Cardiac fibroblast (primary cell): ENCODE data around the gene PRDM15.

Experiments used
- DNase-seq, 2 donors: peaks; one replicate each; pipeline versions ENCODE4 v3.0.0 to v3.0.0-alpha.2; 2010; ENCODE audit warnings: low read depth in 2 of 2
- H3K4me3 ChIP-seq, 2 donors: replicated peaks in 1 of 2; 1 replicate in 1 of 2; 2 replicates in 1 of 2; pipeline ENCODE4 v1.5.1; 2011; ENCODE audit warnings: low read depth in 2 of 2, low read length in 2 of 2, mild to moderate bottlenecking in 2 of 2, moderate library complexity in 1 of 2
- TF ChIP-seq, protein P1 (sequence below): IDR thresholded peaks from one replicate; pipeline ENCODE4 v1.5.1; 2011; ENCODE audit warnings: low read depth, mild to moderate bottlenecking, low read length, inconsistent platforms

Gene PRDM15

DNA sequence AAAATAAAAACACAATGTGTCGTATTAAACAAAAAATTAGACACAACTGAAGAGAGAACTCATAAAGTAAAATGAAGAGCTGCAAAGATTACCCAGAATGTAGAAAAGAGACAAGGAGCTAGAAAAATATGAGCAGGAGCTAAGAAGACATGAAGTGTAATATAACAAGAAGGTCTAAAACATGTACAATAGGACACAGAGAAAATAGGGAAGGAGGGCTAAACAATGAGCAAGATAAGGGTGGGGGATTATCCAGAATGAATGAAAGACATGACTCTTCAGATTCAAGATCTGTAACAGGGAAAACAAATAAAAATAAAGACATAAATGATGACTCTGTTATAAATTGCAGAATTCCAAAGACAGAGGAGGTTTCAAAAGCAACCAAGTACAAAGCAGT lies 38.3 kb downstream of the PRDM15 start:
- no peak overlapping the region for H3K4me3 ChIP-seq
- DNase-seq: no peak
- TF ChIP-seq, protein P1, sequence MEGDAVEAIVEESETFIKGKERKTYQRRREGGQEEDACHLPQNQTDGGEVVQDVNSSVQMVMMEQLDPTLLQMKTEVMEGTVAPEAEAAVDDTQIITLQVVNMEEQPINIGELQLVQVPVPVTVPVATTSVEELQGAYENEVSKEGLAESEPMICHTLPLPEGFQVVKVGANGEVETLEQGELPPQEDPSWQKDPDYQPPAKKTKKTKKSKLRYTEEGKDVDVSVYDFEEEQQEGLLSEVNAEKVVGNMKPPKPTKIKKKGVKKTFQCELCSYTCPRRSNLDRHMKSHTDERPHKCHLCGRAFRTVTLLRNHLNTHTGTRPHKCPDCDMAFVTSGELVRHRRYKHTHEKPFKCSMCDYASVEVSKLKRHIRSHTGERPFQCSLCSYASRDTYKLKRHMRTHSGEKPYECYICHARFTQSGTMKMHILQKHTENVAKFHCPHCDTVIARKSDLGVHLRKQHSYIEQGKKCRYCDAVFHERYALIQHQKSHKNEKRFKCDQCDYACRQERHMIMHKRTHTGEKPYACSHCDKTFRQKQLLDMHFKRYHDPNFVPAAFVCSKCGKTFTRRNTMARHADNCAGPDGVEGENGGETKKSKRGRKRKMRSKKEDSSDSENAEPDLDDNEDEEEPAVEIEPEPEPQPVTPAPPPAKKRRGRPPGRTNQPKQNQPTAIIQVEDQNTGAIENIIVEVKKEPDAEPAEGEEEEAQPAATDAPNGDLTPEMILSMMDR: no peak

DNA sequence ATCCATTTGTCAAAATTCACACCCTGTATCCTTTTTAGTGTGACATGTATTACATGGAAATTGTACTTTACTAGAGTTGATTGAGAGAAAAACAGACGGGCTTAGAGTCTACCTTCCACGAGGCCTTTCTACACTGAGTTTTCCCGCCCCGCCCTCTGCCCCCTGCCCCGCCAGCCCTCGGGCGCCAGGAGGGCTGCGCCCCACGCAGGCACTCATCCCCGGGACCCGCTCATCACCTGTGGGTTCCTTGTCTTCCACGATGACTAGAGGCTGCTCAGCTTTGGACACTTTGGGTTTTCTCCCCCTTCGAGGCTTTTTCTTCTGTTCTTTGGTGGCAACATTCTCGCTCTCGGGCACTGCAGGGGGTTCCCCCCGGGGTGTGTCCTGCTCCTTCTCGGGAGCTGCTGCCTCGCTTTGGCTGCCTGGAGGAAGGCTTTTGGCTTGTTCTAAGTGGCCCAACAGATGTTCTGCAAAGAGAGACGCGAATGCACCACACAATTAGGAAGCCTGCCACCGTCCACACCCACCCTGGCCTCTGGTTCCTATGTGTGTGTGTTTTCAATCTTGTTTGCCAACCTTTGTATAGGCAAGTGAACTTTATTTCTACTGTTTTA lies 39.6 kb downstream of the PRDM15 start:
- H3K4me3 ChIP-seq: no peak overlapping the region
- TF ChIP-seq, protein P1: no peak
- DNase-seq: no peak

DNA sequence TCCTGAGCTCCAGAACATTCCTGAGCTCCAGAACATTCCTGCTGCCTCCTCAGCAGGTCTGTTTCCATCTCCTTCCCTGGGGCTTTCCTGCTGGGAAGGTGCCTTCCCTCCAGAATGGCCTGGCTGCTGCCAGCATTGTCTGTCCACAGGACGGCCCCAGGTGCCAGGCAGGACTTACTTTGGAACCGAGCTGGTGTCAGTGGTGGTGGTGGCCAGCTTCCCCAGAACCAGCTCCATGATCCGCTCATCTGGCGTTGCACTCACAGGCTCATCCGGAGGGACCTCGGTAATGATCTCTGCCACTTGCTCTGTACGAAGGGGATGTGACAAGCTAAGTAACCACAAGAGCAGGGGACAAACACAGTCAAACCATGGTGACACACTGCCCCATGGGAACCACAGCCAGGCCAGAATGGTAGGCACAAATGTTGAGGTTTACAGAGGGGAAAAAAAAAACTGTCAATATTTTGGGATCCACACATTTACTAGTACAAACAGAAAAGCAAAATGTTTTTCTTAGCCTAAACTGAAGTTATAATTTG lies 41.3 kb downstream of the PRDM15 start:
- no peak overlapping the region for H3K4me3 ChIP-seq
- DNase-seq: no peak
- TF ChIP-seq, protein P1: no peak

DNA sequence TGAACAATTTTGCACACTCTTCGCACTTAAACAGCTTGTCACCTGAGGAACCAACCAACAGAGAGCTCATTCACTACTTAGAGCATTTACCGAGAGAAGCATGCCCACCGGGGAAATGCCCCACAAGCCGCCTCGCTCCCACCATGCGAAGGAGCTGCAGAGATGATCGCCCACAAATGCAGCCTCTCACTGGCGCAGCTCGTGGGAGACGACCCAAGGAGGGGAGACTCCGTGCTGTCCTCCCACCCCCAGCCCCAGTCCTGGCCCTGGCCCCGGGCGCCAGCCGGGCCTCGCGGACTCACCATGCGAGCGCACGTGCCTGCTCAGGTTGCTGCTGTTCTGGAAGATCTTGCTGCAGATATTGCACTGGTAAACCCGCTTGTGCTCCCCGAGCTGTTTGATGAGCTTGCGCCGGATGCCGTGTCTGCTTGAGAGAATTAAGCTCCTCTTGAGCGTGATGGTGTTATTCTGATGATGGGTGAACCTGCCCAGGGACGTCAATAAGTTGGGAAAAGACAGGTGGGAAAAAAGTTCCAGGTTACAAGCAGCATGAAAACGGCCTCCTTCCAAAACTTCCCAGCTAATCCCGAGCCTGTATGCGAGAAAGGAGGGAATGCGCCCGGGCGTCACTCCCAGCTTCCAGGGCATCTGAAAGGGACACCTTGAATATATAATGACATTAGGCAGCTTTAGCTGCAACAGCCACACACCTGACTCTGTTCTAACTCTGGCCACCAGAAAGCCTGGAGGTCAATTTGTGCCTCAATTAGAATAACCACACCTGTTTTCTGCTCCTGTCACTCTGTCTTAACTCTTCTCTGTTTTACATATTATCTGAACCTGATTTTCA lies 42.8 kb downstream of the PRDM15 start:
- TF ChIP-seq, protein P1: no peak

DNA sequence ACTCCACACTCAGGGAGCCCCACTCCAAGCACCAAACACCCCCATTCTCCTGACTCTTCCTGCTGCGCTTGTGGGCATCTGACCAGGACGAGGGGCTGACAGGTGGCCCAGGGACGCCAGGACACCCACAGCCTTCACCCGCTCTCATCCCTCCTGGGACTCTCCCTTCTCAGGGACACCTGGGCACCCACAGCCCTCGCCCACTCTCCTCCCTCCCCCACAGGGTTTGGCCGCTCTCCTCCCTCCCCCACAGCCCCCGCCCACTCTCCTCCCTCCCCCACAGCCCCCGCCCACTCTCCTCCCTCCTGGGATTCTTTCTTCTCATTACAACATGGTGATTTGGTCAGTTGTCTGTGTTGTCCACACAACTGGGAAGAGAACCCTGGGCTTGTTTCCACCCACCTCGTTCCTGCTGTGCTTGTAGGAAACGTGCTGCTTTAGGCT lies 43.4 kb downstream of the PRDM15 start:
- DNase-seq: no peak
- H3K4me3 ChIP-seq: no peak overlapping the region
- TF ChIP-seq, protein P1: no peak

More for the DNA sequence above, 42.8 kb downstream of the PRDM15 start:
- DNase-seq: no peak
- no peak overlapping the region for H3K4me3 ChIP-seq

DNA sequence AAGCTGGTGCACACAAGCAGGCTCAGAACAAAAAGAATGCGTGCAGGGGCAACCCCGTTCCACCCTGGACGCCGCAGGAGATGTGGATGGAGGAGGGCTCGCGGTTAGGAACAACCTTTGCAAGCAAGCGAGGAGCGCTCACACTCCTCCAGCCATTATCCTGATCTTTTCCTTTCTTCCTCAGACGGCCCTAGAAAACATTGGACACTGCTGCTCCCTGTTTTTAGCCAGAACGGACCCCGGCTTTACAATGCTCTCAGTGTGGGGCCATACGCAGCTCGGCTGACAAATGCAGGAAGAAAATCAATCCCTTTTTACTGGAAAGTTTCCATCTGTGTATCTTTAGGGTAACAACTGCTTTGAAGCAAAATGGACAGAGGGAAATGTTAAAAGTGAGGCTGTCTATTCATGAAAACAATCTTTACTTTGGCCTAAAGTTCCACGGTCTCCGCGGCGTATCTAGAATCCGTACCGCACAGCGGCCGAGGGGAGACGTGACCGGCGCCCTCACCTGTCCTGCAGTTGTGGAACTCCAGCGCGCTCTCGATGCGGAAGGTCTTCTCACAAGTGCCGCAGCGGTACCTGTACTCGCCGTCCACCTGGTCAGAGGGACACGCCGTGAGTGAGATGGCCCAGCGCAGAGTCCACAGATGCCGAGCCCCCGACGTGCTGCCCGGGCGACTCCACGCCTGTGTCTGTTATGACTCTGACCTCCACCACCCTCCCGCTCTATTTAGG lies 44.0 kb downstream of the PRDM15 start:
- TF ChIP-seq, protein P1: no peak

More for the DNA sequence above, 44.0 kb downstream of the PRDM15 start:
- DNase-seq: no peak
- no peak overlapping the region for H3K4me3 ChIP-seq
